Measurements from ENCODE around the gene NFATC2. TPM values are rescaled to one million over a fixed set of nuclear protein-coding genes. Genes with fewer than 3 reads are reported as not detected.

NFATC2 gene
- total RNA-seq, 4 donors from 2014 or later, result 1.6 to 3.9 (median 2.8) TPM

- Histone ChIP-seq H3K27ac (no peak overlapping the region), H3K4me3 (no peak overlapping the region), H3K9me3 (no peaks in the 10 kb centered on the region), H3K36me3 (no peaks in the 10 kb centered on the region), H3K27me3 (no peaks in the 10 kb centered on the region), H3K4me1 (no peaks in the 10 kb centered on the region)
- no peak for ATAC-seq
- no peak for DNase-seq
- TF ChIP-seq POLR2A (IDR thresholded peaks at IDR 0.05), result no peak
- TF ChIP-seq CTCF (IDR thresholded peaks at IDR 0.05 in 4 of 5, conservative IDR thresholded peaks at IDR 0.05 in 1 of 5), result no peak
- intact Hi-C loops (cut with DNase I; ENCODE audit: low total_unique reads), result no loop called here
- in situ Hi-C loops (cut with MboI; ENCODE audit: low sequenced_read_pairs in 4 of 4), result loop anchor here in 1 of 4 donors (25.0 kb wide), 1 partner anchor 735 kb away; no protein-coding TSS in a partner anchor
These were observed 189.7 kb downstream of the NFATC2 start for GRCh38 chr20:51352791-51353190.

GRCh38 chr20:51350941-51351631, 191.4 kb downstream of the NFATC2 start:
- TF ChIP-seq CTCF (IDR thresholded peaks at IDR 0.05 in 4 of 5, conservative IDR thresholded peaks at IDR 0.05 in 1 of 5) (no peak), POLR2A (IDR thresholded peaks at IDR 0.05) (no peak)
- in situ Hi-C loops (cut with MboI; ENCODE audit: low sequenced_read_pairs in 4 of 4) (loop anchor here in 1 of 4 donors (25.0 kb wide), 1 partner anchor 736 kb away; no protein-coding TSS in a partner anchor), intact Hi-C loops (cut with DNase I; ENCODE audit: low total_unique reads) (no loop called here)
- Histone ChIP-seq H3K27ac (no peak overlapping the region), H3K36me3 (no peaks in the 10 kb centered on the region), H3K4me3 (no peak overlapping the region), H3K27me3 (no peaks in the 10 kb centered on the region), H3K9me3 (no peaks in the 10 kb centered on the region), H3K4me1 (no peaks in the 10 kb centered on the region)
- ATAC-seq (no peak), DNase-seq (no peak)

- no peaks in the 10 kb centered on the region for H3K36me3 ChIP-seq
- intact Hi-C loops (cut with DNase I; ENCODE audit: low total_unique reads), result no loop called here
- in situ Hi-C loops (cut with MboI; ENCODE audit: low sequenced_read_pairs in 4 of 4), result no loop called here
- ATAC-seq (no peak), DNase-seq (no peak)
- TF ChIP-seq POLR2A (IDR thresholded peaks at IDR 0.05) (no peak), CTCF (IDR thresholded peaks at IDR 0.05 in 4 of 5, conservative IDR thresholded peaks at IDR 0.05 in 1 of 5) (no peak)
- H3K27me3 ChIP-seq, result no peaks in the 10 kb centered on the region
- no peak overlapping the region for H3K27ac ChIP-seq
- no peaks in the 10 kb centered on the region for H3K4me1 ChIP-seq
- H3K4me3 ChIP-seq, result no peak overlapping the region
- no peaks in the 10 kb centered on the region for H3K9me3 ChIP-seq
These were observed 193.6 kb downstream of the NFATC2 start for GRCh38 chr20:51348876-51349275.

GRCh38 chr20:51347831-51348230, 194.7 kb downstream of the NFATC2 start:
- no peak for ATAC-seq
- Histone ChIP-seq H3K36me3 (no peaks in the 10 kb centered on the region), H3K4me3 (no peak overlapping the region), H3K27ac (no peak overlapping the region), H3K27me3 (no peaks in the 10 kb centered on the region), H3K4me1 (no peaks in the 10 kb centered on the region), H3K9me3 (no peaks in the 10 kb centered on the region)
- no peak for DNase-seq
- TF ChIP-seq POLR2A (IDR thresholded peaks at IDR 0.05), result no peak
- TF ChIP-seq CTCF (IDR thresholded peaks at IDR 0.05 in 4 of 5, conservative IDR thresholded peaks at IDR 0.05 in 1 of 5), result no peak
- in situ Hi-C loops (cut with MboI; ENCODE audit: low sequenced_read_pairs in 4 of 4) (no loop called here), intact Hi-C loops (cut with DNase I; ENCODE audit: low total_unique reads) (no loop called here)
